DMS53 treated with DMSO at 0.1 percent for 48 hours (cell line): Measurements from ENCODE around the gene GPC5.

Experiments used
- DNase-seq: peaks from one replicate; lab custom pipeline; 2025; ENCODE audit not compliant: unreplicated experiment; lab: John Stamatoyannopoulos, UW

Gene GPC5

DNA sequence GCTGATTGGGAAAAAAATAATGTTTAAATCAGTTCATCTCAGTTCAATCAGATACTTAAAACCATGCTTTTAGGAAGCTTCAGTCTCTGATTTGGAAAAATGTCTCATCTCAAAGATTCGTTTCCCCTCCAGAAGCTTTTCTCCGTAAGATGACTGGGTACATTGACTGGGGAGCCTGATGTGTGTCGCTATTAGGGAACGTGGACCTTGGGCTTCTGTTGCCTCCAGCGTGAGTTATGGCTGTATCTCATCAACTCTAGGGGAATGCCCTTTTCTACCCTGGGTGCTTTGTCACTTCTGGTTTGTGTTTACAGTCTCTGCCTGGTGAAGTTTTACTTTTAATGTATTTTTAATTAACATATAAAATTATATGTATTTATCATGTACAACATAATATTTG lies 1192.7 kb downstream of the GPC5 start:
- DNase-seq = no peak

DNA sequence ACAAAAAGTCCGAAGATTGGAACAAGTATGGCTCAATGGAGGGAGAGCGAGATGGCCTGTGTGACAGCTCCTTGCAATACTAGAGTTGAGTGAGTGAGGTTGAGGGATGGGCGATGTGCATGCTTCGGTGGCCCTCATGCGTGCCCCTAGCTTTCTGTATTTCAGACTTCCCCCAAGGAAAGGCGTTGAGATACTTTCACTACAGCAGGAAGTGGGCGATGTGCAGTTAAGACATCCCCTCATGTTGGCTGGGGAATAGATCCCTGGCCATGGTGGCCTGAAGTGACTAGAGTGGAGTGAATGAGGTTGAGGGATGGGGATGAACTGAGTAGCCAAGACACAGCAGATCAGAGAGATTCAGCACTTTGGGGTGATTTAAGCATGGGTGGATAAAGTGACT lies 1194.3 kb downstream of the GPC5 start:
- DNase-seq = no peak

DNA sequence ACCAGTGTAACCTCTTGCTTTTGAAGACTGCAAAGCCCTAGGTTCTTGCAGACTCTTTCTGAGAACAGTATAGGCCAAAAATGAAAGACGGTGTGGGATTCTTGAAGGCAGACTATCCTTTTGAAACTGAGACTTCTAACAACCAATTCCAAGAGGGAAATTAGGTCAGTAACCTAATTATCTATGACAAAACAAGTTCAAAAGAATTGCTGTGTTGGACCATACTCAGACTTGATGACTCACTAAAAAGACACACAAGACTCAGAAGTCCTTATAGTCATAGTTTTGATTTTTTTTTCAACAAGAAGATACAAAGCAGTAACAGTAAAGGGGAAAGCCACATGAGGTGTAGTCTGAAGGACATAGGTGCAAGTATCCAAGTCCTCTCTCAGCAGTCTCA lies 1204.1 kb downstream of the GPC5 start:
- DNase-seq = no peak

DNA sequence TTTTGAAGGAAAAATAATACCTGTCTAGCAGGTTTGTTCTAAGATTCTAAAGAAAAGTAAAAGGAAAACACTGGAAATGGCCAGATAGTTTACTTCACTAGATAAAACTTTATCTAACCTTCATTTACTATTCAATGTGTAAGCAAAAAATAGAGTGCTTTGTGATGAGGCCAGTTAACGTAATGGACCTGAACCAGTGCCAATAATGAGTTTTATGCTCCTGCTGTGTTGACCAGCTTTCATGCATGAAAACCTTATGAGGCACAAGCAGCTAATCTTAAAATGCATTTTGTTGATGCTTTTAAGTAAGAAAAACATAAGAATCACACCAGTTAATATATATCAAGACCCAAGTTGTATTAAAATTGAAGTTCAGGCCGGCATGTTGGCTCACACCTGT lies 1211.0 kb downstream of the GPC5 start:
- no peak for DNase-seq

DNA sequence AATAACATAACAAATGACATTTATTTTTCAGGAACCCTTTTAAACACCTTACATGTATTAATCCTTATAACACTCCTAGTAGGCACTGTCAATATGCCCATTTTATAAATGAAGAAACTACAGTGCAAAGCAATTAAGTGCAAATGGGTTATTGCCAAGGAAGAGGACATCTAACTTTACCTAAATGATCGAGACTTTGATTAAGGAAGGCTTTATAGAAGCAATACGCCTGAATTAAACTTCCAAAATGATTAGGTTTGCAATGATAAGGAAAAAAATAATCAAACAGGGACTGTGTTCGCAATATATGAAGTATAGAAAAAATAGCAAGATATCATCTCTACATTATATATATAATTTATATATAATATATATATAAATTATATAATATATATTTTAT lies 1214.5 kb downstream of the GPC5 start:
- no peak for DNase-seq

DNA sequence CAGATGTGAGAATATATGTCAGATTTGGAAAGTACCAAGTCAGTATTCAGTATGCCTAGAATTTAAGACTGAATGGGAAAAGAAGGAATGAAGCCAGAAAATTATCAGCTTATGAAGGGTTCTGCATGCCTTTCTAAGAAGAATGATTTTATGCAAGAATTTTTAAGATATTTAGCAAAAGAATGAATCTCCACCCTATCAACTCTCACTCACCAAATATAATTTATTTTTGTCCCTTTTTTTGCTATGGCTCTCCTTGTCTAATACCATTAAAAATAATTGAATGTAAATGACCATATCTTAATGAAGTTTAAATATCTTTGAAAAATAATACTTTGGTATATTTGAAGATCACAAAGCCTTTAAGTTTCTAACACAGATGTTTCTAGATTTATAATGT lies 1215.5 kb downstream of the GPC5 start:
- DNase-seq = no peak

DNA sequence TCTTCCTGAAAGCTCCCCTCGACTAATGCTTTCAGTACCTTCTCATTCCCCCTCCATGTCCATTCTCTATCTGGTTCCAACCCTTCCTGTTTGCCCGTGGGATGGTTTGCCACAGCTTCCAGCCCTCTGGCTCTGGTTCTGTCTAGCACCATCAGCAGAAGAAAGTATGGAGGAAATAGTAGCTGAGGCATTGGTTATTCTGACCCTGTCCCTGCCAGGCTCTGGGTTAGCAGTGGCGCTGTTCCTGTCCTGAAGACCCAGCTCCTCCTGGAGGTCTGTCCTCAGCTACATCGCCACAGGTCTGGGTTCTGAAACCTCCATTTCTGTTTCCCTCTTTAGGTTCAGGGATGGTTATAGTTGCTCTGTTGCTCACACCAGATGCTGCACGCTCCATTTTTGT lies 1223.6 kb downstream of the GPC5 start:
- no peak for DNase-seq

DNA sequence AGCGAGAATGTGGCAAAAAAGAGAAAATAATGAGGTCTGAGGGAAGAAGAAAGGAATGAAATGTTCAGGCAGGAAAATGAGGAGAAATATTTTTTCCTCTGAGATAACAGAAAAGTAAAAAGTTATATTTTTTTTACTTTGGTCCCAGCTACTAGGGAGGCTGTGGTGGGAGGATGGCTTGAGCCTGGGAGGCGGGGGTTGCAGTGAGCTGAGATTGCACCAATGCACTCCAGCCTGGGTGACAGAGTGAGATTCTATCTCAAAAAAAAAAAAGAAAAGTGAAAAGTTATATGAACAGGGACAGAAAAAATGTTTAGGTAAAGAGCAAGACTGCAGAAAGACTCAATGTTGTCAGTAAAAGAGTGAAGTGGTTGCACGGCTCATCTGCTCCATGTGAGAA lies 1224.5 kb downstream of the GPC5 start:
- DNase-seq = no peak

DNA sequence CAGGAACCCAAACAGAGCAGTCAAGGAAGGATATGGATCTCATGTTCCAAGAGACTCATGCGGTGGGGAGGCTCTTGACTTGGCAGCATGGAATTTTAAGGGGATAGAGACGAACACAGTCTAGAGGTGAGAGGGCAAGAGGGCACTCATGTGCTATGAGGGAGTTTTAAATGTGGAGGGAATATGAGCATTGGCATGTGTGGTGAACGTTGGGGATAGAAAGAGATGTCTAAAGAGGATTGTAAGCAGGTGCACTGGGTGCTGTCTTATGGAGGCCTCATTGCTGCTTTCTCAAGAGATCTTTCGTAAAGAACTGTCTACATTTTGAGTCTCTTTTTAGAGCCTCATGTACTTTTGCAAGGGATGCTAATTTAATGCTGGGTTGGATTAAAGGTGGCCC lies 1227.9 kb downstream of the GPC5 start:
- DNase-seq = no peak

DNA sequence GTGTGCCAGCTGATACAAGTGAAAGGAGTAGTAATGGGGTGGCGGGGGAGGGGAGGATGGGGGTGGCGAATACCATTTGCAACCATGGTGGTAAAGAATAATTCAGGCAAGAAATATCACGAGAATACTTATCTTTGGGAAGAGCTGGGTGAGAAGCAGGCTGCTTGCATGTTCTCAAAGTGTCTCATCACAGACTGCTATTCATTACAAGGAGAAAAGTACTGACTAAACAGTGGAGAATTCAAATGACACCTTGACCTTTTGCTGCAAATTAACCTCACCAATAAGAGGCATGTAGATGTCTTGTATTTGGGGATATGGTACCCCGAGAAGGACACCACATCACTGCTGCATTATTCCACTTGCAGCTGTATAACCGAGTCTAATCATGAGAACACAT lies 1242.5 kb downstream of the GPC5 start:
- no peak for DNase-seq

DNA sequence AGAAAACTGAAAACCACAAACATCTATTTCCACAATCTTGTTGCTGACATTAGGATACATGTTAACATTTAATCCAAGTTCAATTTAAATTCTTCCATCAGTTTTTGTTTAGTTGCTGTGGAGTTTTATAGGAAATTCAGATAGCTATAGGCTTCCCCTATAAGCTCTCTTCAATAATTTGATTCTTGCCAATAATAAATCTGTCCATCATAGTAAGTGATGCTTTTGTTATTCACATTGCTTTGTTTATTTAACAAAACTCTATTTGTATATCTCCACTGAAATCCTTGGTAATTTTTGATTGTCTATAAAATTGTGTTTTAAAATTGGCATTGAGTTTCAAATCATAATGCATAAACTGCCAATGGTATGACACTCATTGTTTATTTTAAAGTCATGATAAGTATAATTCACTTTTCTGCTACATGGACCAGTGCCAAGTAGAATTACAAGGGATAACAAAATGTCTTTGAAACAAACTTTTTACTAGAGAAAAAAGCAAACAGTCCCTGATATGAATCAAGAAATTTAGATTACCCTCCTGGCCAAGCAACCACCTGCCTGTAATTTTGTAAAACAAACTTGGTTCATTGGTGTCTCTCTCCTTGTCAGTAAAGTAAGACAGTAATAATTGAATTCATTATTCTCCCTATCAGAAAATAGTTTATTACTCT lies 1250.9 kb downstream of the GPC5 start:
- no peak for DNase-seq

DNA sequence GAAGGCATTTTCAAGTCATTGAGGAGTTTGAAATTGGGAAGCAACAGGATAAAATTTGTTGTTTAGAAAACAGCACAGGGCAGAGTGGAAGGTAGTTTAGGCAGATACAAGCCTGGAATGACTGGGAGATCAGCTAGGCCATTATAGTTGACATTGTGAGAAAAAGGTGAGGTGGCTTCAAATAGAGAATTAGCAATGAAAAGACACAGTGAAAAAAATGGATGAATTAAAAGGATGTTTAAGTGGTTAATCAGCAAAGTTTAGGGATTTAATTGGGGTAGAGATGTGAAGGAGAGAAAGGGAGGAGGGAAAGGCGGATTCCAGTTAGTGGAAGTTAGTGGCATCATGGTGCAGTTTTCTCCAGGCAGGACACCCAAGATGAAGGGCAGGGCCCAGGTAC lies 1257.7 kb downstream of the GPC5 start:
- no peak for DNase-seq

DNA sequence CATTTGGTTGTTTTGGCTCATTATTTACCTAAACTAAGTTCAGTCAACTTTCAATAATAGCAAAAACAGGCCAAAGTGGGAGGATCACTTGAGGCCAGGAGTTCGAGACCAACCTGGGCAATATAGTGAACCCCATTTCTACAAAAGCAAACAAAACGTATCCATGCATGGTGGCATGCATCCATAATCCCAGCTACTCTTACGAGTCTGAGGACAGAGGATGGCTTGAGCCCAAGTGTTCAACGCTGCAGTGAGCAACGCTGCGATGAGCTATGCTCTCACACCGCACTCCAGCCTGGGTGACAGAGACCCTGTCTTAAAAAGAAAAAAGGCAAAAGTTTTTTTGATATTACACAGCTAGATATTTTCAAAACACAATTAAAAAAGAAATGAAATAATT lies 1258.2 kb downstream of the GPC5 start:
- DNase-seq = no peak

DNA sequence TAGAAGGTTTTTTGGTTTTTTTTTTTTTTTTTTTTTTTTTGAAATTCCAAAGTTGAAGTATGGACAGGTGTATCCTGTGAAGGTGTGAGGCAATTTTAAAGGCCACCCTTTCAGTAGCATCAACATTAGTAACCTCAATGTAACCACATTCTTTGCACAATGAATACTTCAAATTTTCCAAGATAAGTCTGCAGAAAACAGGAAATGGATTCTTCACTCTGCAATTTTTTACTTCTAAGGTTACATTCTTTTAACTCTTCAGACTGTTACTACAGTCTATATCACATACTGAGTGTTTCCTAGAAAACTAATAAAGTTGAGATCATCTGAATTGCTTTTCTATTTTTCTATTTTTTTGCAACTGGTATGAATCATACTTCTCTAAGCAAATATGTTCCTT lies 1259.1 kb downstream of the GPC5 start:
- DNase-seq = peak; percentile 3

DNA sequence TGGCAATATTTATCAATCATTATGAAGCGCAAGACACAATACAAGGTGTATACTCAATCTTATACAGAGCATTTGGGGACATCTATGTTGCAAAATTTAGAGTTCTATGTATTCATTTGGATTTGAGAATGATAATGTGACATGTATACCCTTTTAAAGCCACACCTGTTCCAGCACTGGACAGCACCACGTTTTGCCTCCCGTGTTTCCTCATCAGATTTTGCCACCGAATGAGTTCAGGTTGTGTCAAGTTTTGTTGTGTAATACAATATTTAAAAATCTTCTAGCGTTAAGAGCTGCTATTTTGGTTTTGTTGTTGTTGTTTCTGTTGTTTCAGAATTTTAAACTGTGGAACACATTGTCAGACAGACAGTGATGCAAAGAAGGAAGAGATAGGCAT lies 1259.9 kb downstream of the GPC5 start:
- no peak for DNase-seq

DNA sequence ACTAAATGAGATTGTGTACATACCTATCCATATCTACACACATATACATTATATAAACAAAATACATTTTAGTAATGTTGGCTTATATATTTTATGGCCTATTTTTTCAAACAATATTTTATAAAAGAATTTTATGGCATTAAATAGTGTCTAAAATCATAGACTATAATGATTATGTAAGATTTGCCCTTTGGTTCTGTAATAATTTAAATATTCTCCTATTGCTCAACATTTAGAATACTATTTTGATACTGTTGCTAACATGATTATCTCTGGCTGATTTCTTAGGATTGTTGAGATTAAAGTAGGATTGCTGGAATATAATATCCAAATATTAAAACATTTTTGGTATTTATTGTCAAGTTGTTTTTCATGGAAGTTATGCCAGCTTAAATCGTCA lies 1263.0 kb downstream of the GPC5 start:
- no peak for DNase-seq

DNA sequence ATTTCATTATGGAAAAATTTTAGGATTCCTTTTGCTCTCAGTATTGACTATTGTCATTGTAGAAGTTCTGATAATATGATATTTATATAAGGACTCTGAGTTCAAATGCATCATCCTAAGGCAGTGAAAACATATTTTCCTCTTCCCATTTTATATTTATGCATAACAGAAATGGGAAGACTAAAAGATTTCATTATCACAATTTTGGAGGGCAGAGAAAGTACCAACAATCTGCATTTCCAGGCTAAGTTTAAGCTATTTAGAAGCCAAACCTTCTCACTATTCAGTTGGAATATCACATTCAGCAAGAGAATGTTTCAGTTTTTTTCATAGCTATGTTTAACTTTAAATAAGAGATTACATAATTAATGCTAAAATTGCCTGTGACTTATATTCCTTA lies 1269.7 kb downstream of the GPC5 start:
- DNase-seq = no peak

DNA sequence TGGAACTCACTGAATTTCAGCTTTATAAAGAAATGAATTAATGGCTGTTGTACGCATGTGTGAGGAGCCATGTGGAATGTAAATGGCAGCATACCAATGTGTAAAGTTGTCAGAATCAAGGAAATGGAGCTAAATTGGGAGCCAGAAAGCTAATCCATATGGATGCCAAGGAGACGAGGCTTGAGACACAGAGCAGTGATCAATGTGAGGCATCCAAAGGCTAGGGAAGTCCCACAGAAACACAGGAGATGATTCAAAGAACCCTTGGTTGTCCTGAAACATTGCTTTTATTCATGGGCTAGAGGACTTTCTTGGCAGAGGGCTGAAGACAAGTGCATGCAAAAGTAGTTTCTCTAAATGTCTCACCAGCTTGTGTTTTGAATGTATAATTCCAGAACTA lies 1271.7 kb downstream of the GPC5 start:
- no peak for DNase-seq

DNA sequence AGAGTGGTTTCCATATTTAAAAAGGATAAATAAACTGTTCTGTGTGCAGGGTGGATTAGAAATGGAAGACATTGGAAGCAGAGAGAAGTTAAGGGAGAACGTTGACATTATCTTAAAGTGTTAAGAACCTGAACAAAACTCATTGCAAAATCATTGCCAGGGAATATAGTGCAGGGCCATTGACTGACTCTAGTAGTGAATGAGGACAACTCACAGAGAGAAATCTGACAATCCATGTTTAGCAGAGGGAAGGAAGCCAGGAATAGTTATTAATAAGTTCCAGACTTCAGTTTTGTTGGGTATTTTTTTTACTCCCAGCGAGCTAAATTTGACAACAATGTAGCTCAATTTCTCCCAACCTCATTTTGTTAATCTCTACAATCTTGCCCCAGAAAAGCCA lies 1273.4 kb downstream of the GPC5 start:
- no peak for DNase-seq

DNA sequence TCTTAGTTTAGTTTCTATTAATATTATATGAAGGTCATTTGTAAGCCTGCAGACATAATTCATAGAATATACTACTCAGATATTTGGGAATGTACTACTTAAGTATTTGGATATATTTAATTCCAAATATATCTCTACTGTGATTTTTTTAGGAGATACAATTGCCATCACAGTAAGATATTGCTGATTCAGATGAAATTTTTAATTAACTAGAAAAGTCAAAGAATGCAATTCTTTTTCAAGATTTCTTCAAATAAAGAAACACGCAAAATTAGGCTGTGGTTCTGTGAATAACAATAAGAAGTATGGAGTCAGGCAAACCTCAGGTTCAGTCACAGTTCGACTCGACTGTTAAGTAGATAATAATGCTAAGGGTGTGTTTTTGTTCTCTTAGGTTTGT lies 1277.8 kb downstream of the GPC5 start:
- no peak for DNase-seq

DNA sequence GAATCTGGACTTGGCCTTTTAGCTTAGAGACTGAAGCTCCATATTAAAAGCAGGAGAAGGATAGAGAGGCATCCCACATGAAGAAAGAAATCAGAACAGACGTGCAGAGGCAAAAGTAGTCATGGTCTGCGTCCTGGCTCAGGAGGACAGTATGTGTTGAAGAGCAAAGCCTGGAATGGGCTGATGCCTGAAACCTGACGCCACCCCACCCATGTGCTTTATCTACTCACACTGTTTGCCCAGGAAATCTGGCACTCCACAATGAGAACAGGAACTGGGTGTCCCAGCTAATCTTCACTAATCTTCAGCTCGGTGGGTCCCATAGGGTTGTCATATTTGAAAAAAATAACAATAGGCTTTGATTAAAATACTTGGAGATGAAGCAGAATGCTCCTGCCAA lies 1279.2 kb downstream of the GPC5 start:
- DNase-seq = no peak

DNA sequence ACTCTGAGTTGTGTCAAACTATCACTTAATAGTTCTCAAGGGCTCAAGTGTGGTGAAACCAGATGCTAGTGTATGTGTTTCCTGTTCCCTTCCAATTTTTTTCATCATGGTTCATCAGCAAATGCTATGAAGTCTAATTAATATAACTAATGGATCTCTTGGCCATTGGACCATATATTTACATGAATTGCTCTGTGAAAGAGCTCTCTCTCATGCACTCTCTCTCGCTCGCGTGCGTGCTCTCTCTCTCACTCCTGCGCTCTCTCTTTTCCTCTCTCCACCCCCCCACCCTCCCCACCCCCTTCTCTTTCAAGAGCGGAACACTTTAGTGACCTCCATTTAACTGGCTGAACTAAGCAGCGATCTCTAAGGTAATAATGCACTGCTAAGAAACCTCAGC lies 1281.2 kb downstream of the GPC5 start:
- no peak for DNase-seq

DNA sequence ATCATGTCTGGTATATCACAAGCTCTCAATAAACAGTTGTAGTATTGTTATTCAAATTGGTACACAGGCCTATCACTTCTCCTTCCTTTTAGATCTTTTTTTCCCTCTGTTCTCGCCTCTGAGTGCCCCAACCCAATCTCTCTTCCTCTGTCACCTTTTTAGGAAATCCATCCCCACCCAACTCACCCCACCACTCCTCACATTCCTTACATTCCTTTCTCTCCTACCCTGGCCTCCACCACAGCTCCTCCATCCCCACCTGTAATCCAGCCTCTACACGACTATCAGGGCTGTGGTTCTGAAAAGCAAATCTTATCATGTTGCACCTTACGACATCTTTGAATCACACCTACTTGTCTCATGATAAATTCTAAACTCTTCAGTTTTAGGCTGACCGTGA lies 1282.8 kb downstream of the GPC5 start:
- no peak for DNase-seq
